CD14-positive monocyte (primary cell): ENCODE results near the gene KRTAP10-5. TPM values are rescaled to one million over a fixed set of nuclear protein-coding genes. Genes with fewer than 3 reads are reported as not detected.

Experiments used
- DNase-seq, 3 donors: peaks; one replicate each; pipeline ENCODE4 v3.0.0-alpha.2; 2011 to 2022
- H2AFZ ChIP-seq: 2 replicates; pipeline ENCODE4 v1.6.0; 2012; ENCODE audit warnings: mild to moderate bottlenecking, low read depth, low read length, inconsistent platforms; ENCODE audit not compliant: insufficient read depth, poor library complexity, severe bottlenecking
- H3K27ac ChIP-seq, 2 donors: 1 replicate in 1 of 2; 2 replicates in 1 of 2; pipeline ENCODE4 v1.5.1; 2012 to 2013; ENCODE audit warnings: low read length in 2 of 2, control low read depth in 1 of 2, inconsistent platforms in 1 of 2, low read depth in 1 of 2, mild to moderate bottlenecking in 1 of 2
- H3K27me3 ChIP-seq, 2 donors: one replicate each; pipeline versions ENCODE4 v1.6.0 to v1.6.1; 2011 to 2013; ENCODE audit warnings: low read length in 2 of 2; ENCODE audit not compliant: control insufficient read depth in 2 of 2, insufficient read depth in 2 of 2
- H3K36me3 ChIP-seq, 2 donors: replicated peaks in 1 of 2; 1 replicate in 1 of 2; 2 replicates in 1 of 2; pipeline versions ENCODE4 v1.5.1 to v1.6.1; 2012 to 2013; ENCODE audit warnings: low read length in 2 of 2, control low read depth in 1 of 2, inconsistent platforms in 1 of 2, mild to moderate bottlenecking in 1 of 2; ENCODE audit not compliant: insufficient read depth in 2 of 2, control insufficient read depth in 1 of 2
- H3K4me1 ChIP-seq, 2 donors: 1 replicate in 1 of 2; 2 replicates in 1 of 2; pipeline versions ENCODE4 v1.5.1 to v1.6.1; 2012 to 2013; ENCODE audit warnings: low read length in 2 of 2, control low read depth in 1 of 2, inconsistent platforms in 1 of 2, mild to moderate bottlenecking in 1 of 2, moderate library complexity in 1 of 2; ENCODE audit not compliant: insufficient read depth in 2 of 2, control insufficient read depth in 1 of 2
- H3K4me2 ChIP-seq: replicated peaks from 2 replicates; pipeline ENCODE3; 2012; ENCODE audit warnings: low read length, moderate library complexity, mild to moderate bottlenecking; ENCODE audit not compliant: poor library complexity, severe bottlenecking; ENCODE audit errors: extremely low read depth
- H3K4me3 ChIP-seq, 3 experiments: fragments of 200-600 bp in 1 of 3; sonication (generic) in 1 of 3; replicated peaks in 1 of 3; 1 replicate in 2 of 3; 2 replicates in 1 of 3; pipeline ENCODE4 v1.5.1; 2011 to 2013; ENCODE audit warnings: low read length in 3 of 3, mild to moderate bottlenecking in 3 of 3, control low read depth in 2 of 3, low read depth in 2 of 3, inconsistent platforms in 1 of 3, moderate library complexity in 1 of 3
- H3K79me2 ChIP-seq: 2 replicates; pipeline ENCODE4 v1.6.0; 2012; ENCODE audit warnings: mild to moderate bottlenecking, control low read depth, inconsistent platforms, low read length, moderate library complexity; ENCODE audit not compliant: insufficient read depth
- H3K9ac ChIP-seq: 2 replicates; pipeline ENCODE4 v1.6.0; 2017; ENCODE audit warnings: low read length, mild to moderate bottlenecking; ENCODE audit not compliant: insufficient read depth, poor library complexity, severe bottlenecking
- H3K9me3 ChIP-seq, 2 donors: replicated peaks in 1 of 2; 1 replicate in 1 of 2; 2 replicates in 1 of 2; pipeline versions ENCODE4 v1.5.1 to v1.6.1; 2012 to 2013; ENCODE audit warnings: low read length in 2 of 2, control low read depth in 1 of 2; ENCODE audit not compliant: control insufficient read depth in 1 of 2, insufficient read depth in 1 of 2
- H4K20me1 ChIP-seq: 2 replicates; pipeline ENCODE4 v1.6.0; 2012; ENCODE audit warnings: mild to moderate bottlenecking, low read length, control low read depth, moderate library complexity; ENCODE audit not compliant: insufficient read depth
- H3K27ac Mint-ChIP-seq, 7 donors: one replicate each; pipeline ENCODE4 v1.8.0; 2020; ENCODE audit warnings: mild to moderate bottlenecking in 7 of 7, mixed read lengths in 7 of 7, moderate library complexity in 6 of 7, inconsistent platforms in 2 of 7
- H3K27me3 Mint-ChIP-seq, 3 donors: one replicate each; pipeline ENCODE4 v1.8.0; 2021 to 2022; ENCODE audit warnings: low read depth in 3 of 3, mild to moderate bottlenecking in 3 of 3, mixed read lengths in 3 of 3, moderate library complexity in 3 of 3, inconsistent platforms in 1 of 3
- H3K36me3 Mint-ChIP-seq, 2 donors: one replicate each; pipeline ENCODE4 v1.8.0; 2020; ENCODE audit warnings: mixed read lengths in 2 of 2, inconsistent platforms in 1 of 2, mild to moderate bottlenecking in 1 of 2
- H3K4me1 Mint-ChIP-seq: one replicate; pipeline ENCODE4 v1.8.0; 2020; ENCODE audit warnings: mild to moderate bottlenecking, mixed read lengths
- H3K4me3 Mint-ChIP-seq, 2 donors: one replicate each; pipeline ENCODE4 v1.8.0; 2020; ENCODE audit warnings: mild to moderate bottlenecking in 2 of 2, mixed read lengths in 2 of 2, moderate library complexity in 1 of 2
- H3K9me3 Mint-ChIP-seq, 7 donors: one replicate each; pipeline ENCODE4 v1.8.0; 2020 to 2022; ENCODE audit warnings: mixed read lengths in 7 of 7, mild to moderate bottlenecking in 6 of 7, moderate library complexity in 6 of 7, inconsistent platforms in 2 of 7
- WGBS: methylation state at CpG from one replicate; pipeline ENCODE4 v1.1.5; 2013; ENCODE audit warnings: missing lambda C conversion rate; ENCODE audit not compliant: insufficient coverage; 5-methylcytosine and 5-hydroxymethylcytosine counted together
- intact Hi-C, 2 donors: fragments of 100-400 bp; cut with micrococcal nuclease; formaldehyde crosslinking; loops; one replicate each; pipeline versions ENCODE4 v1.15.0 to v1.15.1; 2023
- polyA plus RNA-seq, 3 donors: library from polyadenylated mRNA; depleted of rRNA in 1 of 3; unstranded in 2 of 3; stranded (reverse) in 1 of 3; fragments of 300-500 nt in 2 of 3; fragments of >200 nt in 1 of 3; fragmentation: Illumina TruSeq in 2 of 3; gene quantifications; 1 replicate in 2 of 3; 2 replicates in 1 of 3; pipeline ENCODE4 v1.2.3, GENCODE V29; 2012 to 2021
- TF ChIP-seq, protein P1 (sequence below): fragments of 200-600 bp; IDR thresholded peaks from one replicate; pipeline ENCODE4 v1.8.0; 2022; ENCODE audit warnings: antibody characterized with exemption, mild to moderate bottlenecking

KRTAP10-5 gene
- polyA plus RNA-seq, 3 donors: not detected

DNA sequence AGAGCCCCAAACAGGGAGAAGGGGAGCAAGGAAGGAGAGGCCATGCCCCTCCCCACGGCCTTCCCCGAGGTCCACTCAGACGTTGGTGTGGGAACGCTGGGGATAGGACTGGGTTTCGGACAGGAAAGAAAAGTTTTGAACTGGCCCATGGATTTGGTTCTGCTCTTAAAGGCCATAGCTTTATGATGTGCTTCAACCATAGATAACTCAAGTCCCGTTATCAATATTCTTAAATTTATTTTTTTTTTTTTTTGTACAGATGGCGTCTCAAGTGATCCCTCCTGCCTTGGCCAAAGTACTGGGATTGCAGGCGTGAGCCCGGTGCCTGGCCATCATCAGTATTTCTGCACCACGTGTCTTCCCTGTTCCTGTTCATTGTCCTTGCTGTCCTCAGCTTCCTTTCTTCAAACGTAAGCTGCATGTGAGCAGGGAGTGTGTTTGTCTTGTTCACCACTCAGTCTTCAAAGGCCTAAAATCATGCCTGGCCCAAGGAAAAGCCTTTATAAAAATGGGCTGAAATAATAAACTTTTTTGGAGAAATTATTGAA lies 39.6 kb downstream of the KRTAP10-5 start:
- Histone ChIP-seq H3K36me3 (no peaks in the 10 kb centered on the region), H2AFZ (no peak overlapping the region), H3K9ac (no peak overlapping the region), H4K20me1 (no peaks in the 10 kb centered on the region), H3K9me3 (peaks cover 4 to 17% of the 10 kb centered on the region in 2 donors), H3K4me2 (no peak overlapping the region), H3K4me1 (no peaks in the 10 kb centered on the region), H3K79me2 (no peaks in the 10 kb centered on the region), H3K27ac (no peak overlapping the region), H3K4me3 (no peak overlapping the region), H3K27me3 (peaks cover 0 to 2% of the 10 kb centered on the region in 2 donors)
- DNase-seq: no peak
- H3K4me1 Mint-ChIP-seq: peaks cover 2% of the 10 kb centered on the region
- H3K27me3 Mint-ChIP-seq: peaks cover 4 to 7% (median 5%) of the 10 kb centered on the region in 3 donors
- no peak overlapping the region for H3K27ac Mint-ChIP-seq
- no peak overlapping the region for H3K4me3 Mint-ChIP-seq
- intact Hi-C loops: no loop called here
- TF ChIP-seq, protein P1, sequence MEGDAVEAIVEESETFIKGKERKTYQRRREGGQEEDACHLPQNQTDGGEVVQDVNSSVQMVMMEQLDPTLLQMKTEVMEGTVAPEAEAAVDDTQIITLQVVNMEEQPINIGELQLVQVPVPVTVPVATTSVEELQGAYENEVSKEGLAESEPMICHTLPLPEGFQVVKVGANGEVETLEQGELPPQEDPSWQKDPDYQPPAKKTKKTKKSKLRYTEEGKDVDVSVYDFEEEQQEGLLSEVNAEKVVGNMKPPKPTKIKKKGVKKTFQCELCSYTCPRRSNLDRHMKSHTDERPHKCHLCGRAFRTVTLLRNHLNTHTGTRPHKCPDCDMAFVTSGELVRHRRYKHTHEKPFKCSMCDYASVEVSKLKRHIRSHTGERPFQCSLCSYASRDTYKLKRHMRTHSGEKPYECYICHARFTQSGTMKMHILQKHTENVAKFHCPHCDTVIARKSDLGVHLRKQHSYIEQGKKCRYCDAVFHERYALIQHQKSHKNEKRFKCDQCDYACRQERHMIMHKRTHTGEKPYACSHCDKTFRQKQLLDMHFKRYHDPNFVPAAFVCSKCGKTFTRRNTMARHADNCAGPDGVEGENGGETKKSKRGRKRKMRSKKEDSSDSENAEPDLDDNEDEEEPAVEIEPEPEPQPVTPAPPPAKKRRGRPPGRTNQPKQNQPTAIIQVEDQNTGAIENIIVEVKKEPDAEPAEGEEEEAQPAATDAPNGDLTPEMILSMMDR: no peak
- WGBS: 95% methylated on average over 3 of the region's 11 CpGs
- H3K9me3 Mint-ChIP-seq: peaks cover 0 to 11% (median 3%) of the 10 kb centered on the region in 7 donors
- H3K36me3 Mint-ChIP-seq: no peaks in the 10 kb centered on the region

DNA sequence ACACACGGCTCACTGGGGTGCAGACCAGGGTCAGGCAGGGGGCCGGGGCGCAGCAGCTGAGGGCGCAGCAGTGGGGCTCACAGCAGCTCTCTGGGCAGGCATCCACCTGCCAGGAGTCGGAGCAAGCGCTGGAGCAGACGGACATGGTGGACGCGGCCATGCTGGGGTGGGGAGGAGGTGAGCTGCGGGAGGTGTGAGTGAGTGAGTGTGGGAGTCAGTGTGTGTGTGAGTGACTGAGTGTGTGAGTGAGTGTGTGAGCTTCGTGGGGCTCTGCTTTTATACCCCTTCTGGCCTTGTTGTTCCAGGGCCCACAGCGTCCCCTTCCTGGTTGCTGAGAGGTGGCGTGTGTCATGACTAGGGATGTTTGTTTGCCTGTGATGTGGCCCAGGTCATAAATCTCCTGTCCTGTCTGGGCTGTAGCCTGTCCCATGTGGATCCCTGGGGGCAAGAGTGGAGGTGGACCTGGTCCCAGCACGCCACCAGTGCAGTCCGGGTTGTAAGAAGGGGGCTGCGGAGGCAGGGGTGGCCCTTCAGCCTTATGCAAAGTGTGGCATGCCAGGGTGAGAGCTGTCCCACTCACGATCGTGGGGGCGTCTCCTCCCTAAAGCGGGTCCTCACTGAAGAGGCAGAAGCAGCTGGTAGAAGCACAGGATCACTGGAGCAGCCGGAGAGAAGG lies 40.3 kb downstream of the KRTAP10-5 start, which contains the start of gene KRTAP10-1:
TSS of gene KRTAP10-1 (minus strand) at position 205 of the 676 bp plus-strand sequence. CDS start at position 160, 45 bp downstream.
- no peak within 1 kb of the TSS for H3K4me2 ChIP-seq
- 85% methylated on average over 20 of the region's 21 CpGs for WGBS
- H3K27me3 ChIP-seq: peaks cover 0 to 2% of the 10 kb centered on the region in 2 donors
- H3K36me3 ChIP-seq: no peaks in the 10 kb centered on the region
- Mint-ChIP-seq H3K27ac (no peak within 1 kb of the TSS), H3K27me3 (peaks cover 2 to 7% (median 6%) of the 10 kb centered on the region in 3 donors), H3K9me3 (peaks cover 0 to 6% (median under 1%) of the 10 kb centered on the region in 7 donors), H3K4me3 (no peak within 1 kb of the TSS), H3K4me1 (peaks cover 2% of the 10 kb centered on the region), H3K36me3 (no peaks in the 10 kb centered on the region)
- H3K9ac ChIP-seq: no peak within 1 kb of the TSS
- H3K79me2 ChIP-seq: no peaks in the 10 kb centered on the region
- no peak for DNase-seq
- H3K4me1 ChIP-seq: no peaks in the 10 kb centered on the region
- no peak within 1 kb of the TSS for H3K4me3 ChIP-seq
- no peak within 1 kb of the TSS for H2AFZ ChIP-seq
- no peak within 1 kb of the TSS for H3K27ac ChIP-seq
- peaks cover 4 to 17% of the 10 kb centered on the region in 2 donors for H3K9me3 ChIP-seq
- intact Hi-C loops: no loop called here
- TF ChIP-seq, protein P1: no peak
- no peaks in the 10 kb centered on the region for H4K20me1 ChIP-seq
